Lower leg skin (tissue), 3 donors: Measurements from ENCODE around the gene ENOX1.

ENCODE experiments used
- CTCF ChIP-seq, 3 donors: fragments of 450-650 bp; IDR thresholded peaks; one replicate each; pipeline ENCODE4 v1.5.1; 2016; ENCODE audit warnings: antibody characterized with exemption in 3 of 3, mild to moderate bottlenecking in 3 of 3, moderate library complexity in 2 of 3
- POLR2A ChIP-seq, 2 donors: fragments of 450-650 bp; IDR thresholded peaks; one replicate each; pipeline ENCODE4 v1.6.1; 2016 to 2017; ENCODE audit warnings: antibody characterized with exemption in 2 of 2, mild to moderate bottlenecking in 1 of 2, moderate library complexity in 1 of 2

GRCh38 chr13:43243711-43244110, 543.1 kb downstream of the ENOX1 start:
- TF ChIP-seq CTCF (IDR thresholded peaks at IDR 0.05) (no peak), POLR2A (IDR thresholded peaks at IDR 0.05) (no peak)
